Lower leg skin (tissue), 3 donors: ENCODE measurements around the gene OXNAD1.

ENCODE experiments used
- POLR2A ChIP-seq, 2 donors: fragments of 450-650 bp; IDR thresholded peaks; one replicate each; pipeline ENCODE4 v1.6.1; 2016 to 2017; ENCODE audit warnings: antibody characterized with exemption in 2 of 2, mild to moderate bottlenecking in 1 of 2, moderate library complexity in 1 of 2
- TF ChIP-seq, protein P1 (sequence below), 3 donors: fragments of 450-650 bp; IDR thresholded peaks; one replicate each; pipeline ENCODE4 v1.5.1; 2016; ENCODE audit warnings: antibody characterized with exemption in 3 of 3, mild to moderate bottlenecking in 3 of 3, moderate library complexity in 2 of 3

DNA sequence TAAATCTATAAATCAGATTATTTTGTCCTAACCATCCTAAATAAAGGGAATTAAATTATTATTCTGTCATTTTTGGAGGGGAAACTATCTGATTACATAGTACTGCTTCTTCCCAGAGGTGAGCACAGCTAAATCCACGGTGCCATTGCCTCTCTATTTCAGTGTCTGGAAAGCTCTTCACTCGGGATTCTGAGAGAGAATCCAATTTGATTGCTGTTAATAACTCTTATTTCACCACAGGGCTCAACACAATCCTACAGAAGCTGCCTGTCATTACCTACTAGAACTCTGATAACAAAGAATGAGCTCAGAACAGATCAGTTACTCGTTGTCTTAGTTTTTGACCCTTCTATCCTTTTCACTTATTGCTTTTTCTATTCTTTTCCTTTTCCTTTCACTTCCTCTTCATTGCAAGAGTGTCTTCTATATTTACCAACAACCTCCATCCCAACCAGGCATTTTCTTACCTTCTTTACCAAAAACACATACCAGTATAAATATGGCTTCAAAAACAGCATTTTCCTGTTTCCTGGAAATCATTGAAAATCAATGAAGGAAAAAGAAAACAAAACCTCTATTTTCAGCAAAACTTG is 30.4 kb downstream of the OXNAD1 start:
- TF ChIP-seq POLR2A (IDR thresholded peaks at IDR 0.05) = no peak
- TF ChIP-seq, protein P1, sequence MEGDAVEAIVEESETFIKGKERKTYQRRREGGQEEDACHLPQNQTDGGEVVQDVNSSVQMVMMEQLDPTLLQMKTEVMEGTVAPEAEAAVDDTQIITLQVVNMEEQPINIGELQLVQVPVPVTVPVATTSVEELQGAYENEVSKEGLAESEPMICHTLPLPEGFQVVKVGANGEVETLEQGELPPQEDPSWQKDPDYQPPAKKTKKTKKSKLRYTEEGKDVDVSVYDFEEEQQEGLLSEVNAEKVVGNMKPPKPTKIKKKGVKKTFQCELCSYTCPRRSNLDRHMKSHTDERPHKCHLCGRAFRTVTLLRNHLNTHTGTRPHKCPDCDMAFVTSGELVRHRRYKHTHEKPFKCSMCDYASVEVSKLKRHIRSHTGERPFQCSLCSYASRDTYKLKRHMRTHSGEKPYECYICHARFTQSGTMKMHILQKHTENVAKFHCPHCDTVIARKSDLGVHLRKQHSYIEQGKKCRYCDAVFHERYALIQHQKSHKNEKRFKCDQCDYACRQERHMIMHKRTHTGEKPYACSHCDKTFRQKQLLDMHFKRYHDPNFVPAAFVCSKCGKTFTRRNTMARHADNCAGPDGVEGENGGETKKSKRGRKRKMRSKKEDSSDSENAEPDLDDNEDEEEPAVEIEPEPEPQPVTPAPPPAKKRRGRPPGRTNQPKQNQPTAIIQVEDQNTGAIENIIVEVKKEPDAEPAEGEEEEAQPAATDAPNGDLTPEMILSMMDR (IDR thresholded peaks at IDR 0.05) = no peak
